NOMO-1 treated with dmso at 0.1 percent for 144 hours (cell line): ENCODE results near the gene EGFR.
"Not testable (repeated sequence)": the region's sequence is repeated elsewhere in the genome, so short reads cannot be mapped to it uniquely, and the experiment has no call there.

Experiments used
- DNase-seq: peaks from one replicate; lab custom pipeline; 2025; ENCODE audit not compliant: unreplicated experiment; lab: John Stamatoyannopoulos, UW

Gene EGFR

DNA sequence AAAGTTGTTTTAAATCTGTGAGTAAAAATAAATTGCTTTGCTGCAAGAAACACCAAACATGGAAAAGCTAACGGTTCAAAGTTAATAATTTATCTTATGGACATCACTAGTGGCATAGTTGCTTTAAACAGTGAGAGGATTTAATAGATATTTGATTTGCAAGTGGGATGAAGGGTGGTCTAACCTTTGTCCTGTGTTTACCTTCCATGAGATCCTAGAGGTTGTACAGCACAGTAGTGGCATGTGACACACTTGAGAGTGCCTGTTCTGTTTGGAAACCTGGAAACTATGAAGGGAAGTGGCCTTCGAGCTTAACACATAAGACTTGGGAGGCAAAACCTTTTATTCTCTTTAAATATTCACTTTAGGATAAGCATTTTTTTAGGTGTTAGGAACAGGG, 16.0 kb downstream of the EGFR start:
- DNase-seq: no peak

DNA sequence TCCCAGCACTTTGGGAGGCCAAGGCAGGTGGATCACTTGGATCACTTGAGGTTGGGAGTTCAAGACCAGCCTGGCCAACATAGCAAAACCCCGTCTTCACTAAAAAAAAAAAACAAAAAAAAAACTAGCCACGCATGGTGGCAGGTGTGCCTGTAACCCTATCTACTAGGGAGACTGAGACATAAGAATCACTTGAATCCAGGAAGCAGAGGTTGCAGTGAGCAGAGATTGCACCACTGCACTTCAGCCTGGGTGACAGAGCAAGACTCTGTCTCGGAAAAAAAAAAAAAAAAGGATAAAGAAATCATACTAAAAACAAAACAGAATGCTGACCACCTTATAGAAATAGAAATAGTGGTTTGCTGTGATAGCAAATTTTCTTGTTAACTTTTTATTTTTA, 16.6 kb downstream of the EGFR start:
- DNase-seq: not testable (repeated sequence)

DNA sequence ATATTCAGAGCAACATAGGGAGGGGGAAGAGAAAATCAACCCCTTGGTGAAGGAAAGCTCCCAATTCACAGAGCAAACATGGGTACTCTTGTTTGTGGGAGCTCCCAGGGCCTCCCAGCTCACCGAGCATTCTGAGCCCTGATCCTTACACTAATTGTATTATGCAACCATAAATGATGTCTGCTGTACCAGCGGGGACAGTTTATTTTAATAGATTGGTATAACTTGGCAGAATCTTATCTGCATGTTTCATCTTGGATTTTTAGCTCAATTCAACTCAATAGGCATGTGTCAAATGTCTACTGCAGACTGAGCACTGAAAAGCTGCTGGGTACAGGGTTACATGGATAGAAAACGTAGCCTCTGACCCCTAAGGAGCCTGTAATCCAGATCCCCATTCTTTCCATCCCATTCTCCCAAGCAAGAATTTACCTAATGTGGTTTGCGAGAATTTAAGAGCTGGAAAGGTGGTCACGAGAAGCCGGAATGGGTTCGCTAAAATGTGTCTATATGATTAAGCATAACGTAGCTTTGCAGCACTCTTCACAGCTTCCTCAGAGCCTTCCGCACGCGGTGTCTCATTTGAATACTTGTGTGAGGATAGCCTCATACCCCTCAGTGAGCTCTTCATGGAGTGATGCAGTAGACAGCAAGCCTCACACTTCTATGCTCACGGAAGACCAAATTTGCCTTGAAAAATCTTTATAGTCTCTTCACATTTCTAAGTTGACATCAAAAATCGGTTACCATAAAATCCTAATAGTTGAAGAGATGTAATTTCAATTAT, 18.3 kb downstream of the EGFR start:
- DNase-seq: no peak

DNA sequence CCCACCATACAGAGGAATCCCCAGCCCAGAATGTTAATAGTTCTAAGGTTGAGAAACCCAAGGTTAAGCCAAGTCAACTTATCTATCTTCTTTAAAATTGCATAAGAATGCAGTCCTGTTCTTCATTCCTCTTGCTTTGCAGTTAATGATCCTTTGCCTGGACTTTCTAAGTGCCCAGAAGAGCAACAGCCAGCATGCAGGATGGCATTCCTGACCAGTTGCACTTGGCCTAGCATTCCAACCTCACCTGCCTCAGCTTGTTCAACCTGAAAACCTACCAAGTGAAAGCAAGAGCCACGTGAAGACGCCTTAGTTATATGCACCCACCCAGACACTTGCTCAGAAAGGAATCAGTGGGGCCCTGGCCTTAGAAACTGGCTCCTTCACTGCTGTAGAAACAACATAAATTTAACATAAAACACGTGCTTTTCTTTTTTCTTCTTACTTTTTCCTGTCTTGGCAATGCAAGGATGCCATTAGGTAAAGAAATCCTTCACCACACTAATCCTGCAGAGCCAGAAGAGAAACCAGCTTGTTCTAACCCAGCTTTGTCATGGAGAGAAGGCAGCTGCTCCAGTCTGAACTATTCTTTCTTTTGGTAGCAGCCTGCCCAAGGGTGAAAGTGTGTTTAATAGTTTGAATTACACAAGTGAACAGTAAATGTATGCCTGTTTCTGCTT, 25.0 kb downstream of the EGFR start:
- no peak for DNase-seq

DNA sequence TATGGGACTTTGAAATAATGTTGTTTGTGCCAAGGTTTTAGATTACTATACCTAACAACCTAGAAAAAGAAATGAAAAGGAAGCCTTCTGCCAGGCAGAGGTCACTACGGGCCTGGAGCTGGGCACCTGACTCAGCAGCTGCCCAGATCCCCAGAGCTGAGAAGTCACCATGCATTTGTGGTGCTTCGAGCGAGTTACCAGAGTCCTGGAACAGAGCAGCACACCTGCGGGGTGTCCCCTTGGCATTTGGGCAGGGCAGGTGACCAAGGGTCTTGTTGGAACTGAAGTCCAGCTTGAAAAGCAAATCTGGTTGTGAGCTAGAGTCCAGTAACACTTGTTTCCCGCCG, 25.5 kb downstream of the EGFR start:
- no peak for DNase-seq

DNA sequence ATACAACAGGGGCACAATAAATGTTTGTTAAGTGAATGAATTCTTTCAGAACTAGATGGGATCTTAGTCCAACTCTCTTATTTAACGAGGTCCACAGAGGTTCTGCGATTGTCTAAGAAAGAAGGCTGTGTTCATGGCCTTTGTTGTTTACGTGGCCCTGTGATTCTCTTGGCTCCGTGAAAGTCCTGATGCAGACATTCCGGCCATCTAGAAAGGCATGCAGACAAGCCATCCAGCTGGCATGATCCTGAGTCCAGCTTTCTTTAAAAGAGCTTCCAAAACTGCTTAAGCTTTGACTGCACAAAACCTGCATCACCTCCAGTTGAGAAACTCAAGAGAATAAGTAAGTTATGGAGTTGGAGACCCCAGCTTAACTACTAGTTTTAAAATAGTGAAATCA, 26.0 kb downstream of the EGFR start:
- DNase-seq: no peak

DNA sequence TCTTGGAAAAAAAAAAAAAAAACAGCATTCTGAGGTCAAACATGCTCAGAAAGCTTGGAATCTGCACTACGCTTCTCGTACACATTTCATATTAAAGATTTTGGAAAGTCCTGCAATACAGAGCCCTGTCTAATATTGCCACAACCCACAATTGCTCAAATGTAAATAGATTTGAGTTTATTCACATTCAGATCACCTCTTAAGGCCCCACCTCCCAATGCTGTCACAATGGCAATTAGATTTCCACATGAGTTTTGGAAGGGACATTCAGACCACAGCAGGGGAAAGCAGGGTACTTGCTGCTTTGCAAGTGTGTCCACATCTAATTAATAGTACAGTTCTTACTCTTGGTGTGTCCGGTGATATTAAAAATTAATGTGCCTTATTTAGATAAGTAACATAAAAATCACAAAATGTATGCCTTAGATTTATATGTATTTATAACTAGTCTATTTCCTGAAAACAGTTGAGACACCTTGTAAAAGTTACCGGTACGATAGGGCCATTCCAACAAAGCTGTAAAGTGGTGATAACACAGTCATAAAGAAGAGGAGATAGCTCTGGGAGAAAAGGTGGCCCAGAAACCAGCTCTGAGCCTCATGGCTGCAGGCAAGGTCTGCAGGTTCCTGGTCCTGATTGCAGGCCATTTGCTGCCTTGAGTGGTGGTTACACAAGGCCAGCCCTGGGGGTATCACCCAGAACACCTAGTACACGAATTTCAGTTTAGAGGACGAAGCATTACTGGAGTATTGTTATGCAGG, 27.9 kb downstream of the EGFR start:
- DNase-seq: no peak

DNA sequence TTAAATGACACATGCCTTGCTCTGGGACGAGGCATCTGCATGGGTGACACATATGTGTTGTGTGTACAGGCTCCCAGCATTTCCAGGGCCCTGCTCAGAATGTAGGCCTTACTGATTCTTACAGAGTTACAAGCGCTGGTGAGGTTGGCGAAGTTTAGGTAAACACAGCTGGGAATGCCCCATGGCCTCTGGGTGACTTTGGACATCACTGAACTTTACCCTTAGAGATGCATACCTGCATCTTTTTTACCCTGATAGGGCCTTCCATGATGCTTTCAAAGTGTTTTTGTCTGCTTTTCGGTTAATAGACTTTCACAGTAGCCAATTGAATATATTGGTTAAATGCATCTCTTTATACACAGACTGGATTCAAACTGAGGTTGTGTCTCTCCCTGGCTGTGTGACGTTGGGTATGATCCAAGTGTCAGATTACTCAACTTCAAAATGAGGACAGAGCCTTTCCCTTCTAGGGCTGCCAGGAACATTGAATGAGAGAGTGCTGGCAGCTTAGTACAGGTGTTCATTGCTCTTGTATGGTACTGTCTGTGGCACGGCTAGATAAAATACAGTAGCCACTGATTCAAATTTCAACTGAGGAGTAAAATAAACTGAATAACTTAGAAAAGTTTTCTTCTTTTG, 29.5 kb downstream of the EGFR start:
- no peak for DNase-seq

DNA sequence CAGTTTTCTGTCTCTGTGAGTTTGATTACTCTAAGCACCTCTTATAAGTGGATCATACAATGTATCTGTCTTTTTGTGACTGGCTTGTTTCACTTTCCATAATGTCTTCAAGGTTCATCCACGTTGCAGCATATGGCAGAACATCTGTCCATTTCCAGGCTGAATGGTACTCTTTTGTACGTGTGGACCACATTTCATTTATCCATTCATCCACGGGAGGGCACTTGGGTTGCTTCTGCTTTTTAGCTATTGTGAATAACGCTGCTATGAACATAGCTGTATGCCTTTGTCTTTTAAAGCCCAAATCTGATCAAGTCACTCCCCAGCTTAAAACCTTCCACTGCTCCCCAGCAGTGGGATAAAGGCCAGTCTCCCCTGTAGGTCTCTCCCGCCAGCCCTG, 31.5 kb downstream of the EGFR start:
- no peak for DNase-seq

DNA sequence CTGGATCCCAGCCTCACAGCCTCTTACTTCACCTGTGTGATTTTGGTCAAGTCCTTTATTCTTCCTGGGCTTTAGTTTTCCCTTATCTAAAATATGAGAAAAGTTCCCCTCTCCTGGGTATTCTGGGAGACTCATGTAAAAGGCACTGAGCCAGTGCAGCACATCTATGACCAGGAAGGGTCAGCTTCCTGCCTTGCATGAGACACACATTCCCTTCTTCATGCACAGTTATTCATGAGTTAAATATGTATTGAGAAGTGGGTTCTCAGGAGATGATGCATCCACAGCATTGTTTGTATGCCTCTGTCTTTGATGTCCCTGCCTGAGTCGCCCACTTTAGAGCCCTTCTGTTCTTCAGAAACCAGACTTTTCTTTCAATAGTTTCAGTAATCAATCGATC, 33.3 kb downstream of the EGFR start:
- DNase-seq: no peak

DNA sequence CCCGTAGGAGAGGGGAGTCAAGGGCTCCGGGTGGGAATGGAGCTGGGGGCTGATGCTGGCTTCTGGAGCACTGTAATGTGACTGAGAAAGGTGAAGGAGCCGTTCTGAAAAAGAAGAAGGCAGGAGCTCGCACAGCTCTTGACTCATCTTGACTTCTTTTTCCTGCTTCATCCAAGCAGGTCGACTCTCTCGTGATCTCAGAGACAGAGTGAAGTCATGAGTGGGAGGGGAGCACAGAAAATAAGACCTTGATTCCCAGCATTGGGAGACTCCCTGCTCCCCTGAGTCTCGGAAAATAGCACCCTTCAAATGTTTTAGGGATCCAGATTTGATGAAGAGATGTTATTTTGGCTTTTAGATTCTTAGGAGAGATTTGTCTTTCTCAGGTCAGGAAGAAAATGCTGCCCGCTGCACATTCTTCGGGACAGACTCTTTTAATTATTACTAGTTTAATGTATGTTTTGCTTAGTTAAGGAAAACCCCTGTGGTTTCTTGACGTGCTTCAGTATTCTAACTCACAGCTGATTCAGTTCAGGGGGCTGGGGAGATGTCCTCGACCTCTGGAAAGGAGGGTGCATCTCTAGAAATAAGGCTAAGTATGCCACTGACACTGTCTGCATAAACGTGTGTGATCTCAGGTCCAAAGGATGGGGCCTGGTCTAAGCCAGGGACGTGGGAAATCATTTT, 34.1 kb downstream of the EGFR start:
- DNase-seq: no peak

DNA sequence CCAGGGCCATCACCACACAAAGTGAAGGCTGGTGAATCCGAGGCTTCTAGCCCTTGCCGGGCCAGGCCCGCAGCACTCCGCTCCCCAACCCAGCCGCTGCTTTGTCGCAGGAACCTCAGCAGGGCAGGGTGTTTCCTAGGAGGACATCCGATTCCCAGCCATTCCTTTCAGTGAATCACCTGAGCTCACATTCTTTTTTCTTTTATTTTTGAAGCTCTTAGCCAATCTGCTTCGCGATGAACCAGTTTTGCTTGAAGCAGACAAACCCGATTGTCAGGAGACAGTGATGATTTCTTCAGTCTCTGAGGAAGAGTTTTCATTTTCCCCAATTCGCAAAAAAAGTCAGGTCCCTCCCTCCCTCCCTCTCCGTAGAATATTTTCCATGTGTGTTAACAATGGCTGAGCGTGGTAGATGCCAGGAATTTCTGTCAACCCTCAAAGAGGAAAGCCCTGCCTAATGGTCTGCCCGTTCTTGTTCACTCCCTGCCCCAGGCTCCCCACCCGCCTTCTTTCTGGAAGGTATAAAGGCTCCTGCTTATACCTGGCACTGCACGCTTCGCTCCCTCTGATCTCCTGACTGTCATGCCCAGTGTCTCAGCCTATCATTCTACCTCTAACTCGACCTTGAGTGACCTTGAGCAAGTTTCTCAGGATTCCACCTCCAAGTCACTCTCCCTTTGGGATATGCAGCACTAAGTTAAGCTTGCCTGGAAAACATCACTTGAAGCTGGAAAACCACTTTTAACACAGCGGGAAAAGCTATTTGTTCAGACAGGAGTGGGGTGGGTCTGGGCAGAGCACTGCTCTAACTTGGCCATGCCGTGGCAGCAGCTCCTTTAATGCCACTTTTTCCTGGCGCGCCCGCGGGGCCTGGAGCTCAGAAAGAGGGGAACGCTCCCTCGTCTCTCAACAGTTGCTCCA, 35.1 kb downstream of the EGFR start:
- no peak for DNase-seq

DNA sequence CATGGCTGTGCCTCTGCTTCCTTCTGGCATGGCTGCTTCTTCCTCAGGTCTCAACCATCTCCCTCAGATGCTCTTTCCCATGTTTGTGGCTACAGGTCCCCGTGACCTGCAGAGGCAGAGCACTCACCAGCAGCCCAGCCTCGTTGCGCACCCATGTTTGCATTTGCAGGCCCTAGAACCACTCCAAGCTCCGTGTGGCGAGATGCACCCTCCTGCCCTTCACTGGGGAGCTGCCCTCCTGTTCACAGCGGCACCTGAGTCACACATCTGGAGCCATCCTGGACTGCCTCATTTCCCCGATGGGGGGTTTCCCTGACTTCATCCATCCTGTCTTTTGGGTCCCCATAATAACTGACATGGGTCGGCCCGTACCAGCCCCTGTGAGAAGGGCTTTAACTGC, 35.9 kb downstream of the EGFR start:
- DNase-seq: no peak

DNA sequence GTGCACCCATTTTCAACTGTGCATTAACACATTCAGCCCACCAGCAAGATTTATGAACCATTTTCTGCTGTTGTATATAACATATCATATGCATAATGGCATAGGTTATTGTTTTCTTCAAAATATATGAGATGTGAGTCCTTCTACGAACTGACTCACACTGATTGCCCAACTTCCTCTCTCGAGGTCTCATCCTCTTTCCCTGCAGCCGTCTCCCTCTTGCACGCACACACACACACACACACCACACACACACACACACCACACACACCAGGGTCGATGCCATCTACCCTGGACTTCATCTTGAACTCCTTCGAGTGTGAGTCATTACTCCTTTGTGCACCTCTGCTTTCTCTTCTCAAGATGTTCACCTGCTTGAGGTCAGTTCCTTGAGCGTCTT, 36.7 kb downstream of the EGFR start:
- DNase-seq: no peak

DNA sequence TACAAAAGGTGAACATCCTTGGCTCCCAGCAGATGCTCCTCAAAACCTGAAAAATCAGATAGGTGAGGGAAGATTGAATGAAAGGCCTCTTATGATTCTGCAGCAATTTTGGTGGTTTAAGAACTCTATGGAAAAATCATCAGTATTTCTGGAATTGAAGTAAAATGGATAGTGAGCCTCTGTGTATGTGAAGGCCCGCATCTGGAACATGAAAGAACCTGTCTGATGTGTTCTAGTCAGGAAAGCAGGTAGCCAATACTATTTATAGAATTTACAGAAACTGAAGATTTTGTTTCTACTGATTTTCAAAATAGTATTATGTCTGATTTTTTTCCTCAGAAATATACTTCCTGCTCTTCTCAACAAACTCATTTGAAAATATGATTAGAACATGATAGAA, 37.3 kb downstream of the EGFR start:
- no peak for DNase-seq

DNA sequence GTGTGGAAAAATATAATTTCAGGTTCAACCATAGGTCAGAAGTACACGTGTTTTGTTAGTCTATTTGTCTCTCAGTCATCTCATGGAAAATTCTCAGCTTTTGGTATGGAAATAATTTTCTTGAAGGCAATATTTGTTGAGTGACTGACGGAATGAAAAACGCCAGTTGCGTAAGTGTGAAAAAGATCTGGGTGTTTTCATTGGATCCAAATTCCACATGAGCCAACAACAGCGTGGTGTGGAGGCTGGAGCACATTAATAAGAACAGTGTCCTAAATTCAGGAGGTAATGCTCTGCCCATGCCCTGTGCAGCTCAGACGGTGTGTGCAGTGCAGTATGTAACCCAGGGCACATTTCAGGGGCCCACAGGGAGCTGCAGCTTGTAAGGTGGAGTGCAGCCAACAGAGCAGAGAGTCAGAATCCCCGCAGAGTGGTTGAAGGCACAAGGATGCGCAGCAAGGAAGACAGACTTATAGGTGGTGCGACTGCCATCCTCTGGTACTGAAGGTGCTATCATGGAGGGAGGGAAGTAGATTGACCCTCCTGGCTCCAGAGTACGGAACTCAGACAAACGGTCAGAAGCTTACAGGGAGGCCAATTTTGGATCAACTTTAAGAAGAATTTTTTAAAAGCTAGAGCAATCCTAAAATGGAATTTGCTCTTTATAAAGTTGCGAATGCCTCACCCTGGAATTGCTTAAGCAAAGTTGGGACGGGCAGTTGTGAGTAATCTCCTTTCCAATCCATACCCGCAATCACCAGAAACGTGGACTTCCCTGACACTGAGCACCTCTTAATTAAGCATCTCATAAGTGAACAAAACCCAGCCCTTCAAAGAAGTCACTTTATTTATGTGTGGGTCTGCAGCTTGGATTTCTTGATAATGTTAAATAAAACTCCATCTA, 38.0 kb downstream of the EGFR start:
- DNase-seq: no peak

DNA sequence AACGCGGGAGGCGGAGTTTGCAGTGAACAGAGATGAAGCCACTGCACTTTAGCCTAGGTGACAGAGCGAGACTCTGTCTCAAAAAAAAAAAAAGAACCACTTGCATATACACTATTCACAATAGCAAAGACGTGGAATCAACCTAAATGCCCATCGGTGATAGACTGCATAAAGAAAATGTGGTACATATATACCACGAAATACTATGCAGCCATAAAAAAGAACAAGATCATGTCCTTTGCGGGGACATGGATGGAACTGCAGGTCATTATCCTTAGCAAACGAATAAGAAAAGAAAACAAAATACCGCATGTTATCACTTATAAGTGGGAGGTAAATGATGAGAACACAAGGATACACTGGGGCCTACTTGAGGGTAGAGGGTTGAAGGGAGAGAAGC, 39.5 kb downstream of the EGFR start:
- DNase-seq: no peak

DNA sequence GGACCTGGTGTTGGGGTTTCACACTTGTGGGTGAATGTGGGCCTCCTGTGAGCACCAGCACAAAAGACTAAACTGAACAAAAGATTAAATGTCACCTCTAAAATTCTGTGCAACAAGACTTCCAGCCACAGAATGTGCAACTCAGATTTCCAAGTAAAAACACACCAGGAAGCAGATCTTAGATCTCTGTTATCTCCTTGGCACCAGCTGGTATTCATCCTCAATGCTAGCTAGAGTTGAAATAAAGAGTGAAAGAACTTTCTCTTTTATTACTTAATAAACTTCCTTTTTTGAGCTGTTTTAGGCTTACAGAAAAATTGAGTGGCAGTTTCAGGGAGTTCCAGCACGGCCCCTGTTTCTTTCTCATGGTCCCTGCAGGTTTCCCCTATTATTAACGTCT, 40.2 kb downstream of the EGFR start:
- no peak for DNase-seq

DNA sequence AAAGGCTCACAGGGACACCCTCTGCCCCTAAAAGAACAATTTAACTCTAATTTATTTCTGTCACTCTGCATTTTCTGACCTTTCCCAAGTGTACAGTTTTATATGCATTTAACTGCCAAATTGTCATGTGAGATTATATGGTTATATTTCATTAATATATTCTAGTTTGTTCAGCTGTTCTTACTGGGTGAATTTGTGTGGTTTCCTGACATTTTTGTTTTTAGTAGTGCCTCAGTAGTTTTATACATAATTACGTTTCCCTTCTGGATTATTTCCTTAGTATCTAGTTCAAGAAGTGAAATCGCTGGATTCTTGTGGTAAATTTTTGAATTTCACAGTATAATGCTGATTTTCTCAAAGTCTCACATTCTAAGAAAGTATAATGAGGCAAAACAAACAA, 41.3 kb downstream of the EGFR start:
- no peak for DNase-seq
